Measurements from ENCODE around the gene CYBRD1.
A peak's percentile ranks its signal among the peaks of the same experiment; 100 is the strongest.

CYBRD1 gene

GRCh38 chr2:171595896-171596295 lies 73.6 kb downstream of the CYBRD1 start:
- peak; percentile 59; the same call in 2 of the 3 replicates for ATAC-seq
- TF ChIP-seq ZFP3 (CRISPR knock-in tag; IDR thresholded peaks at IDR 0.05) (no peak), RARB (CRISPR knock-in tag; IDR thresholded peaks at IDR 0.05) (no peak), PPARA (CRISPR knock-in tag; IDR thresholded peaks at IDR 0.05; ENCODE audit: borderline replicate concordance) (no peak), CSRNP3 (CRISPR knock-in tag; IDR thresholded peaks at IDR 0.05) (no peak), PATZ1 (CRISPR knock-in tag; IDR thresholded peaks at IDR 0.05; ENCODE audit: borderline replicate concordance) (no peak), ESRRG (CRISPR knock-in tag; IDR thresholded peaks at IDR 0.05) (no peak), SNAI2 (CRISPR knock-in tag; IDR thresholded peaks at IDR 0.05) (no peak), GLIS3 (CRISPR knock-in tag; IDR thresholded peaks at IDR 0.05) (no peak), CSDC2 (CRISPR knock-in tag; IDR thresholded peaks at IDR 0.05) (no peak), ZC3H10 (CRISPR knock-in tag; IDR thresholded peaks at IDR 0.05) (no peak), ZNF70 (CRISPR knock-in tag; IDR thresholded peaks at IDR 0.05) (no peak), ZNF8 (CRISPR knock-in tag; IDR thresholded peaks at IDR 0.05) (no peak)
- TF ChIP-seq, protein P1, sequence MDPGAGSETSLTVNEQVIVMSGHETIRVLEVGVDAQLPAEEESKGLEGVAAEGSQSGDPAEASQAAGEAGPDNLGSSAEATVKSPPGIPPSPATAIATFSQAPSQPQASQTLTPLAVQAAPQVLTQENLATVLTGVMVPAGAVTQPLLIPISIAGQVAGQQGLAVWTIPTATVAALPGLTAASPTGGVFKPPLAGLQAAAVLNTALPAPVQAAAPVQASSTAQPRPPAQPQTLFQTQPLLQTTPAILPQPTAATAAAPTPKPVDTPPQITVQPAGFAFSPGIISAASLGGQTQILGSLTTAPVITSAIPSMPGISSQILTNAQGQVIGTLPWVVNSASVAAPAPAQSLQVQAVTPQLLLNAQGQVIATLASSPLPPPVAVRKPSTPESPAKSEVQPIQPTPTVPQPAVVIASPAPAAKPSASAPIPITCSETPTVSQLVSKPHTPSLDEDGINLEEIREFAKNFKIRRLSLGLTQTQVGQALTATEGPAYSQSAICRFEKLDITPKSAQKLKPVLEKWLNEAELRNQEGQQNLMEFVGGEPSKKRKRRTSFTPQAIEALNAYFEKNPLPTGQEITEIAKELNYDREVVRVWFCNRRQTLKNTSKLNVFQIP (CRISPR knock-in tag; IDR thresholded peaks at IDR 0.05; ENCODE audit: borderline replicate concordance, low read depth), result no peak

DNA sequence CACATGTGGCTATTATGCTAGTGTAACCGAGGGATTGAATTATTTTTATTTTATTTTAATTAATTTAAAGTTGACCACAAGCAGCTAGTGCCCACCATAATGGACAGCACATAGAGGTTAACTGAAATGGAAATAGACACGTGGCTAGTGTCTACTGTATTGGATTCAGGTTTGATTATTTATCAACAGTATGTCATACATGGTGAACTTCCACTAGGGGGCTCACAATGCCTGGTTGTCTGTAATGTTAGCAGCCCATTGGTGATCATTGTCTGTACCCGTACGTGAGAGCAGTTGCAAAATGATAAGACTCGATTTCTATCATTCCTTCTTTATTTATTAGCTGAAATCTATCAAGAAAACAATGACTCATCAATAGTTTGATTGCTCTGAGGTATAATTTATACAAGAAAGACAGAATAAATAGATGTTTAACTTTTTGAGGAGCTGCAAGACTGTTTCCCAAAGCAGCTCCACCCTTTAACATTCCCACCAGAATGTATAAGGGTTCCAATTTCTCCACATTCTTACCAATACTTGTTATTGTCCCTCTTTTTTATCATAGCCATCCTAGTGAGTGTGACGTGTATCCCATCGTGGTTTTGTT lies 76.5 kb downstream of the CYBRD1 start:
- no peak for TF ChIP-seq TOX (CRISPR knock-in tag; IDR thresholded peaks at IDR 0.05; ENCODE audit: borderline replicate concordance)
- no peak for TF ChIP-seq GLIS3 (CRISPR knock-in tag; IDR thresholded peaks at IDR 0.05)
- no peak for TF ChIP-seq ISL1 (CRISPR knock-in tag; IDR thresholded peaks at IDR 0.05)
- TF ChIP-seq, protein P2, sequence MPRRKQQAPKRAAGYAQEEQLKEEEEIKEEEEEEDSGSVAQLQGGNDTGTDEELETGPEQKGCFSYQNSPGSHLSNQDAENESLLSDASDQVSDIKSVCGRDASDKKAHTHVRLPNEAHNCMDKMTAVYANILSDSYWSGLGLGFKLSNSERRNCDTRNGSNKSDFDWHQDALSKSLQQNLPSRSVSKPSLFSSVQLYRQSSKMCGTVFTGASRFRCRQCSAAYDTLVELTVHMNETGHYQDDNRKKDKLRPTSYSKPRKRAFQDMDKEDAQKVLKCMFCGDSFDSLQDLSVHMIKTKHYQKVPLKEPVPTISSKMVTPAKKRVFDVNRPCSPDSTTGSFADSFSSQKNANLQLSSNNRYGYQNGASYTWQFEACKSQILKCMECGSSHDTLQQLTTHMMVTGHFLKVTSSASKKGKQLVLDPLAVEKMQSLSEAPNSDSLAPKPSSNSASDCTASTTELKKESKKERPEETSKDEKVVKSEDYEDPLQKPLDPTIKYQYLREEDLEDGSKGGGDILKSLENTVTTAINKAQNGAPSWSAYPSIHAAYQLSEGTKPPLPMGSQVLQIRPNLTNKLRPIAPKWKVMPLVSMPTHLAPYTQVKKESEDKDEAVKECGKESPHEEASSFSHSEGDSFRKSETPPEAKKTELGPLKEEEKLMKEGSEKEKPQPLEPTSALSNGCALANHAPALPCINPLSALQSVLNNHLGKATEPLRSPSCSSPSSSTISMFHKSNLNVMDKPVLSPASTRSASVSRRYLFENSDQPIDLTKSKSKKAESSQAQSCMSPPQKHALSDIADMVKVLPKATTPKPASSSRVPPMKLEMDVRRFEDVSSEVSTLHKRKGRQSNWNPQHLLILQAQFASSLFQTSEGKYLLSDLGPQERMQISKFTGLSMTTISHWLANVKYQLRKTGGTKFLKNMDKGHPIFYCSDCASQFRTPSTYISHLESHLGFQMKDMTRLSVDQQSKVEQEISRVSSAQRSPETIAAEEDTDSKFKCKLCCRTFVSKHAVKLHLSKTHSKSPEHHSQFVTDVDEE (CRISPR knock-in tag; IDR thresholded peaks at IDR 0.05), result no peak
- no peak for TF ChIP-seq ZNF8 (CRISPR knock-in tag; IDR thresholded peaks at IDR 0.05)
- no peak for TF ChIP-seq SNAI2 (CRISPR knock-in tag; IDR thresholded peaks at IDR 0.05)
- TF ChIP-seq ZC3H10 (CRISPR knock-in tag; IDR thresholded peaks at IDR 0.05), result no peak
- no peak for TF ChIP-seq RARB (CRISPR knock-in tag; IDR thresholded peaks at IDR 0.05)
- no peak for TF ChIP-seq PATZ1 (CRISPR knock-in tag; IDR thresholded peaks at IDR 0.05; ENCODE audit: borderline replicate concordance)
- TF ChIP-seq TCF4 (CRISPR knock-in tag; IDR thresholded peaks at IDR 0.05; ENCODE audit: borderline replicate concordance), result no peak
- no peak for TF ChIP-seq ESRRG (CRISPR knock-in tag; IDR thresholded peaks at IDR 0.05)
- no peak for TF ChIP-seq CSRNP3 (CRISPR knock-in tag; IDR thresholded peaks at IDR 0.05)
- TF ChIP-seq ARNTL (CRISPR knock-in tag; IDR thresholded peaks at IDR 0.05; ENCODE audit: borderline replicate concordance, low read depth), result no peak
- TF ChIP-seq ZNF565 (CRISPR knock-in tag; conservative IDR thresholded peaks at IDR 0.05; ENCODE audit: low read depth), result no peak
- TF ChIP-seq BACH2 (CRISPR knock-in tag; IDR thresholded peaks at IDR 0.05; ENCODE audit: borderline replicate concordance), result no peak
- ATAC-seq, result peak; percentile 99

Measured in SK-N-SH treated with all-trans-retinoic acid at 6 μM for 48 hours (cell line).